Smooth muscle cell (in vitro differentiated cells): ENCODE data around the gene ASCC3. TPM values are rescaled to one million over a fixed set of nuclear protein-coding genes. Genes with fewer than 3 reads are reported as not detected.

Source experiments
- DNase-seq: peaks from one replicate; lab custom pipeline; 2025; ENCODE audit not compliant: unreplicated experiment; lab: John Stamatoyannopoulos, UW
- H2AFZ ChIP-seq: fragments of 200-600 bp; sonication (generic); 2 replicates; pipeline ENCODE4 v1.6.0; 2016; ENCODE audit warnings: antibody characterized with exemption, low read depth, mild to moderate bottlenecking
- H3F3A ChIP-seq: fragments of 200-600 bp; sonication (generic); 2 replicates; pipeline ENCODE4 v1.6.0; 2017; ENCODE audit warnings: antibody characterized with exemption, low read depth
- H3K27ac ChIP-seq: fragments of 200-600 bp; sonication (generic); 2 replicates; pipeline ENCODE4 v1.5.1; 2016; ENCODE audit warnings: low read depth, mild to moderate bottlenecking
- H3K27me3 ChIP-seq: fragments of 200-600 bp; sonication (generic); 2 replicates; pipeline ENCODE4 v1.6.1; 2016; ENCODE audit warnings: low read depth, mild to moderate bottlenecking
- H3K36me3 ChIP-seq: fragments of 200-600 bp; sonication (generic); 2 replicates; pipeline ENCODE4 v1.5.1; 2016; ENCODE audit warnings: low read depth
- H3K4me1 ChIP-seq: fragments of 200-600 bp; sonication (generic); 2 replicates; pipeline ENCODE4 v1.5.1; 2016; ENCODE audit warnings: low read depth
- H3K4me2 ChIP-seq: fragments of 200-600 bp; sonication (generic); 2 replicates; pipeline ENCODE4 v1.6.0; 2016; ENCODE audit warnings: mild to moderate bottlenecking
- H3K4me3 ChIP-seq: fragments of 200-600 bp; sonication (generic); 2 replicates; pipeline ENCODE4 v1.5.1; 2016; ENCODE audit warnings: mild to moderate bottlenecking
- H3K79me2 ChIP-seq: fragments of 200-600 bp; sonication (generic); 2 replicates; pipeline ENCODE4 v1.6.0; 2016; ENCODE audit warnings: low read depth, mild to moderate bottlenecking
- H3K9ac ChIP-seq: fragments of 200-600 bp; sonication (generic); 2 replicates; pipeline ENCODE4 v1.6.0; 2016; ENCODE audit warnings: low read depth
- H3K9me3 ChIP-seq: fragments of 200-600 bp; sonication (generic); replicated peaks from 2 replicates; pipeline ENCODE4 v1.5.1; 2016; ENCODE audit warnings: low read depth
- H4K20me1 ChIP-seq: fragments of 200-600 bp; sonication (generic); 2 replicates; pipeline ENCODE4 v1.6.0; 2016; ENCODE audit warnings: low read depth
- WGBS: methylation state at CpG from one replicate; pipeline ENCODE4 v1.1.7; 2016; ENCODE audit warnings: low lambda C conversion rate; 5-methylcytosine and 5-hydroxymethylcytosine counted together
- polyA plus RNA-seq: library from polyadenylated mRNA; unstranded; fragments of >200 nt; fragmentation: Nextera tagmentation; extraction: Ambion mirVana; gene quantifications from 2 replicates; pipeline ENCODE4 v1.2.1, GENCODE V29; 2016
- total RNA-seq: library from RNA; depleted of rRNA; stranded (reverse); fragments of >200 nt; gene quantifications from 2 replicates; pipeline ENCODE4 v1.2.3, GENCODE V29; 2014
- TF ChIP-seq, protein P1 (sequence below): fragments of 200-600 bp; sonication (generic); IDR thresholded peaks from 2 replicates; pipeline ENCODE4 v1.5.1; 2017; ENCODE audit warnings: borderline replicate concordance, mild to moderate bottlenecking, antibody characterized with exemption; ENCODE audit not compliant: insufficient read depth, poor library complexity, severe bottlenecking

Gene ASCC3
- total and polyA plus RNA-seq, 2 experiments from 2014 or later = 59.0 to 116 TPM

DNA sequence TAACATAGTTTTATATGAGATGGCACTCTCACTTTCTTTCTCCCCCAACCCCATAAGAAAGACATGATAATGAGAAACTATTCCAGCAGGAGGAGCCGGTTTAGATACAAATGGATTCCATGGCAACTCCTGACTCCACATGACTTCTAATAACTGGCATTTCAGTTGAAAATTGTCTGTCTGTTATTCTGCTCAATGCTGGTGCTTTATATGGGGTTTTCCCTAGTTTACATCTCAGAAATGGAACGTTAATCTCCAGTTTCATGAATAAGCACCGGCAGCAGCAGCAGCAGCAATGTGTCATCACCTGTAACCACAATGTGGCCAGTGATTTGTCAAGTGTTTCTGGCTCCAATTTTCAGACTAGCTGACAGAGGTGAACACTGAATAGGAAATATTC, 408.5 kb downstream of the ASCC3 start:
- Histone ChIP-seq H3K79me2 (no peaks in the 10 kb centered on the region), H3K9me3 (no peaks in the 10 kb centered on the region), H3K4me3 (no peak overlapping the region), H3F3A (no peaks in the 10 kb centered on the region), H3K4me1 (peaks cover 6% of the 10 kb centered on the region), H3K9ac (no peak overlapping the region), H3K4me2 (no peak overlapping the region), H3K36me3 (no peaks in the 10 kb centered on the region), H4K20me1 (no peaks in the 10 kb centered on the region), H2AFZ (no peak overlapping the region), H3K27ac (no peak overlapping the region), H3K27me3 (peaks cover 80% of the 10 kb centered on the region)
- DNase-seq = no peak
- TF ChIP-seq, protein P1, sequence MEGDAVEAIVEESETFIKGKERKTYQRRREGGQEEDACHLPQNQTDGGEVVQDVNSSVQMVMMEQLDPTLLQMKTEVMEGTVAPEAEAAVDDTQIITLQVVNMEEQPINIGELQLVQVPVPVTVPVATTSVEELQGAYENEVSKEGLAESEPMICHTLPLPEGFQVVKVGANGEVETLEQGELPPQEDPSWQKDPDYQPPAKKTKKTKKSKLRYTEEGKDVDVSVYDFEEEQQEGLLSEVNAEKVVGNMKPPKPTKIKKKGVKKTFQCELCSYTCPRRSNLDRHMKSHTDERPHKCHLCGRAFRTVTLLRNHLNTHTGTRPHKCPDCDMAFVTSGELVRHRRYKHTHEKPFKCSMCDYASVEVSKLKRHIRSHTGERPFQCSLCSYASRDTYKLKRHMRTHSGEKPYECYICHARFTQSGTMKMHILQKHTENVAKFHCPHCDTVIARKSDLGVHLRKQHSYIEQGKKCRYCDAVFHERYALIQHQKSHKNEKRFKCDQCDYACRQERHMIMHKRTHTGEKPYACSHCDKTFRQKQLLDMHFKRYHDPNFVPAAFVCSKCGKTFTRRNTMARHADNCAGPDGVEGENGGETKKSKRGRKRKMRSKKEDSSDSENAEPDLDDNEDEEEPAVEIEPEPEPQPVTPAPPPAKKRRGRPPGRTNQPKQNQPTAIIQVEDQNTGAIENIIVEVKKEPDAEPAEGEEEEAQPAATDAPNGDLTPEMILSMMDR = no peak
- WGBS = 15% methylated on average over 3 of the region's 3 CpGs

DNA sequence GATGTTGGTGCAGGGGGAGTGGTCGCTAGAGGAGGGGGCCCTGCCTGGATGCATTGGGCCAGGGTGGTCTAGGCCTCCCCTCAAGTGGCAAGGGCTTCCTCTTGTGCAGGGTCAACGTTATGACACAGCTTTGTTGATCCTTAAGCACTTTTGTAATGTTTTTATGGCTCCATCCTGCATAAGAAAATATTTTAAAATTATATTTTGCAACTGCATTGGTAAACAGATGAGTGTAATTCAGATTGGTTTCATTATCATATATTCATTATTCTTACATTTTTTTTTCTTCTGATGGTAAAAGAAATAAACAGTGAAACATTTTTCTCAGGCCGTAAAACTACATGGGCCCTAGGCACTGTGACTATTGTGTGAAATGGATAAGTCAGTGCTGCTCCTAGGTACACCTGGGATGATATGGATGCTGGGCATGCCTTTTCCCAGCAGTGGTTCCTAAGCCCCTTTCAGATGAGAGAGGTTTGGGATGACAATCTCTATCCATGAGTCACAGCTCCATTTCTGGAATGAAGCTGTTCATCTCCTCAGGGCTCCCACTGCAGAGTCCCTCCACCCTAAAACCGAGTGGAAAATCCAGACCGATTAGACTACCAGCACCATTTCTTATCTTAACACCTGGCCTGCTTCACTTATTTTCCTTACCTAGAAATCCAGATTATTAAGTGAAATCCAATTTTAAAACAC, 410.6 kb downstream of the ASCC3 start:
- no peaks in the 10 kb centered on the region for H3K79me2 ChIP-seq
- H2AFZ ChIP-seq = no peak overlapping the region
- H3K9me3 ChIP-seq = no peaks in the 10 kb centered on the region
- TF ChIP-seq, protein P1 = no peak
- no peaks in the 10 kb centered on the region for H4K20me1 ChIP-seq
- peaks cover 9% of the 10 kb centered on the region for H3K4me1 ChIP-seq
- no peak overlapping the region for H3K9ac ChIP-seq
- H3K36me3 ChIP-seq = no peaks in the 10 kb centered on the region
- no peak overlapping the region for H3K4me2 ChIP-seq
- no peak for DNase-seq
- H3F3A ChIP-seq = no peaks in the 10 kb centered on the region
- H3K27me3 ChIP-seq = peaks cover 99% of the 10 kb centered on the region
- no peak overlapping the region for H3K27ac ChIP-seq
- WGBS = 78% methylated on average over 5 of the region's 5 CpGs
- no peak overlapping the region for H3K4me3 ChIP-seq

DNA sequence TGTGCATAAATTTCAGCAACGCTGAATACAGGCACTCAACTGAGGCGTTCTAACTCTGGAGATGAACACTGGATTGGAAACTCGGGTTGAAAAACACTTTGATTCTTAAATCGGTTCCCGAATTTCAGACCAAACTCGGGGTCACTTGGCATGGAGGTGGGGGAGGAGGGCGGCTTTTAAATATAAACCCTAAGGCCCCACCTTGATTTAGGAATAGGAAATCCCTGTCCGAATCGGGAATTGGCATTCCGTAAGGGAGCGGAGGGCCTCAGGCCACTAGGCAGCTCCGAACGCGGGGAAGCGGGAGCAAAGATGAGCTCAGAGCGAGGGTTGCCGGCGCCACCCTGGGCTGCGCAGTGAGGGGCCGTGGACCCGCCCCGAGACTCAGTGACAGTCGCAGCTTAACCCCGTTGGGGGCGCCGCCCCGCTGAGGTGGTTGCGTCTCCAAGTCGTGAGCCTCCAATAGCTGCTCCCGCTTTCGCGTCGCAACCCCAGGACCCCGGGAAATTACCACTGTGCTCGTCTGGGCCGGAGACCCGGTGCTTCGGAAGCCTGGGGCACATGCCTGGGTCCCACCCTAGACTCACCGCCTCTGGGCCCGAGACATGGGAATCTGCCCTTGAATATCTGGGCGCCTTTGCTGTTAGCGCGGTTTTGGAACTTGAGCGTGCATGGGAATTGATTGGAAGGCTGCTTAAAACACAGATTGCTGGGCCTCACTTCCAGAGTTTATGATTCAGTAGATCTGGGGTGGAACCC, 411.8 kb downstream of the ASCC3 start:
- Histone ChIP-seq H3K27ac (no peak overlapping the region), H3F3A (no peaks in the 10 kb centered on the region), H3K9ac (no peak overlapping the region), H3K27me3 (peaks cover 100% of the 10 kb centered on the region), H3K79me2 (no peaks in the 10 kb centered on the region), H2AFZ (no peak overlapping the region), H4K20me1 (no peaks in the 10 kb centered on the region), H3K4me2 (peak overlapping the region; percentile 59), H3K4me3 (no peak overlapping the region), H3K9me3 (no peaks in the 10 kb centered on the region), H3K4me1 (peaks cover 19% of the 10 kb centered on the region), H3K36me3 (no peaks in the 10 kb centered on the region)
- no peak for DNase-seq
- TF ChIP-seq, protein P1 = no peak
- 7% methylated on average over 44 of the region's 44 CpGs for WGBS
